Measurements from ENCODE around the gene CDH13. TPM values are rescaled to one million over a fixed set of nuclear protein-coding genes. Genes with fewer than 3 reads are reported as not detected.

Gene CDH13
- total and polyA plus RNA-seq, 10 of the 15 experiments (the other 5 are each of a cell fraction or from before 2014, with no cell fraction given): under 0.01 to 0.05 TPM; not detected in 8

GRCh38 chr16:83044589-83044988 is 417.8 kb downstream of the CDH13 start:
- BruUV-seq (replicated peaks): no TSS peak
- RAD21 ChIA-PET (ENCODE audit: unreplicated experiment): no interaction called here
- TF ChIP-seq E4F1 (IDR thresholded peaks at IDR 0.05; ENCODE audit: borderline replicate concordance, partially characterized antibody) (no peak), EP300 (IDR thresholded peaks at IDR 0.05; ENCODE audit: borderline replicate concordance in 1 of 2, control insufficient read depth in 1 of 2, low read depth in 2 of 2, low read length in 2 of 2) (no peak), MEF2A (IDR thresholded peaks at IDR 0.05; ENCODE audit: insufficient read depth, low read depth, low read length) (no peak), EED (IDR thresholded peaks at IDR 0.05; ENCODE audit: low read depth) (no peak)
- SMC1A ChIA-PET (ENCODE audit: uncharacterized antibody, unreplicated experiment): no interaction called here
- Histone ChIP-seq H3K9me3 (replicated peaks; ENCODE audit: control insufficient read depth, insufficient read depth, low read length) (no peaks in the 10 kb centered on the region), H3K79me2 (ENCODE audit: control insufficient read depth, insufficient read depth, low read length) (no peaks in the 10 kb centered on the region), H3K27me3 (replicated peaks in 1 of 2; ENCODE audit: control insufficient read depth in 2 of 2, insufficient read depth in 2 of 2, low read length in 1 of 2) (no peaks in the 10 kb centered on the region), H3K4me1 (ENCODE audit: control insufficient read depth, insufficient read depth, low read length) (no peaks in the 10 kb centered on the region), H3K4me2 (ENCODE audit: control insufficient read depth, insufficient read depth) (no peak overlapping the region), H3K36me3 (ENCODE audit: control insufficient read depth in 2 of 2, insufficient read depth in 2 of 2, low read length in 1 of 2) (no peaks in the 10 kb centered on the region), H3K27ac (ENCODE audit: control insufficient read depth, insufficient read depth) (no peak overlapping the region), H4K20me1 (ENCODE audit: control insufficient read depth, insufficient read depth) (no peaks in the 10 kb centered on the region), H2AFZ (ENCODE audit: control insufficient read depth, low read depth, low read length) (no peak overlapping the region), H3K9ac (ENCODE audit: control insufficient read depth, insufficient read depth, low read length) (no peak overlapping the region), H3K4me3 (no peak overlapping the region)
- 45% methylated on average over 10 of the region's 10 CpGs for WGBS (ENCODE audit: insufficient coverage, insufficient replicate concordance, low lambda C conversion rate, missing lambda C conversion rate)
- DNase-seq (ENCODE audit: low read depth, low spot score) (no peak), ATAC-seq (no peak), FAIRE-seq (no peak)
- CTCF ChIA-PET: no interaction called here
- intact Hi-C loops (cut with micrococcal nuclease; ENCODE audit: unreplicated experiment): no loop called here
- in situ Hi-C loops (cut with MboI): no loop called here
- POLR2A ChIA-PET: no interaction called here

- Histone ChIP-seq H3K9ac (ENCODE audit: control insufficient read depth, insufficient read depth, low read length) (no peak overlapping the region), H3K79me2 (ENCODE audit: control insufficient read depth, insufficient read depth, low read length) (no peaks in the 10 kb centered on the region), H3K4me2 (ENCODE audit: control insufficient read depth, insufficient read depth) (no peak overlapping the region), H2AFZ (ENCODE audit: control insufficient read depth, low read depth, low read length) (no peak overlapping the region), H3K27me3 (replicated peaks in 1 of 2; ENCODE audit: control insufficient read depth in 2 of 2, insufficient read depth in 2 of 2, low read length in 1 of 2) (no peaks in the 10 kb centered on the region), H3K9me3 (replicated peaks; ENCODE audit: control insufficient read depth, insufficient read depth, low read length) (no peaks in the 10 kb centered on the region), H3K36me3 (ENCODE audit: control insufficient read depth in 2 of 2, insufficient read depth in 2 of 2, low read length in 1 of 2) (no peaks in the 10 kb centered on the region), H3K4me3 (no peak overlapping the region), H3K27ac (ENCODE audit: control insufficient read depth, insufficient read depth) (no peak overlapping the region), H3K4me1 (ENCODE audit: control insufficient read depth, insufficient read depth, low read length) (no peaks in the 10 kb centered on the region), H4K20me1 (ENCODE audit: control insufficient read depth, insufficient read depth) (no peaks in the 10 kb centered on the region)
- intact Hi-C loops (cut with micrococcal nuclease; ENCODE audit: unreplicated experiment) (no loop called here), in situ Hi-C loops (cut with MboI) (no loop called here)
- ChIA-PET POLR2A (no interaction called here), SMC1A (ENCODE audit: uncharacterized antibody, unreplicated experiment) (no interaction called here), CTCF (no interaction called here), RAD21 (ENCODE audit: unreplicated experiment) (no interaction called here)
- TF ChIP-seq SMAD1 (IDR thresholded peaks at IDR 0.05; ENCODE audit: low read depth, partially characterized antibody): no peak
- TF ChIP-seq SP1 (IDR thresholded peaks at IDR 0.05; ENCODE audit: low read depth, low read length): no peak
- DNase-seq (ENCODE audit: low read depth, low spot score) (no peak), FAIRE-seq (no peak), ATAC-seq (no peak)
- BruUV-seq (replicated peaks): no TSS peak
Measured at GRCh38 chr16:83045790-83046189, 419.0 kb downstream of the CDH13 start.
